Sciatic nerve (tissue), 2 donors: ENCODE results near the gene IGFBP2. TPM values are rescaled to one million over a fixed set of nuclear protein-coding genes. Genes with fewer than 3 reads are reported as not detected.
"Not testable (repeated sequence)": the region's sequence is repeated elsewhere in the genome, so short reads cannot be mapped to it uniquely, and the experiment has no call there.

Experiments
- ATAC-seq: fragments of 200-7000 bp; cut with Tn5 transposase; one replicate; pipeline ENCODE4 v1.9.1; 2020; ENCODE audit warnings: mild to moderate bottlenecking, moderate library complexity
- DNase-seq: peaks from one replicate; pipeline ENCODE4 v3.0.0-alpha.2; 2020; ENCODE audit warnings: low spot score
- intact Hi-C: fragments of 100-400 bp; cut with DNase I; formaldehyde crosslinking; loops from one replicate; pipeline ENCODE4 v1.14.2; 2022
- total RNA-seq: library from RNA; stranded (reverse); fragmentation: NEBNext Ultra II Directional; extraction: Animal tissue kit (Norgen Biotek cat#: 25700); gene quantifications from one replicate; pipeline ENCODE4 v1.2.1, GENCODE V29; 2021
- donor health status: DM: no; HTN: no; CAD: no.
- donor health status: DM: no; HTN: no; CAD: no.

Gene IGFBP2, protein sequence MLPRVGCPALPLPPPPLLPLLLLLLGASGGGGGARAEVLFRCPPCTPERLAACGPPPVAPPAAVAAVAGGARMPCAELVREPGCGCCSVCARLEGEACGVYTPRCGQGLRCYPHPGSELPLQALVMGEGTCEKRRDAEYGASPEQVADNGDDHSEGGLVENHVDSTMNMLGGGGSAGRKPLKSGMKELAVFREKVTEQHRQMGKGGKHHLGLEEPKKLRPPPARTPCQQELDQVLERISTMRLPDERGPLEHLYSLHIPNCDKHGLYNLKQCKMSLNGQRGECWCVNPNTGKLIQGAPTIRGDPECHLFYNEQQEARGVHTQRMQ
- total RNA-seq = 40.2 TPM

GRCh38 chr2:216632952-216633615 is at the start of gene IGFBP2:
Gene IGFBP2 (plus strand): TSS chr2:216633420. CDS start chr2:216633524, 104 bp downstream.
- intact Hi-C loops = no loop called here
- peak; percentile 63 for DNase-seq
- peak; percentile 33 for ATAC-seq

- ATAC-seq = no peak
- intact Hi-C loops = no loop called here
- no peak for DNase-seq
These were observed 49.6 kb upstream of the IGFBP2 start for GRCh38 chr2:216583606-216584005.

DNA sequence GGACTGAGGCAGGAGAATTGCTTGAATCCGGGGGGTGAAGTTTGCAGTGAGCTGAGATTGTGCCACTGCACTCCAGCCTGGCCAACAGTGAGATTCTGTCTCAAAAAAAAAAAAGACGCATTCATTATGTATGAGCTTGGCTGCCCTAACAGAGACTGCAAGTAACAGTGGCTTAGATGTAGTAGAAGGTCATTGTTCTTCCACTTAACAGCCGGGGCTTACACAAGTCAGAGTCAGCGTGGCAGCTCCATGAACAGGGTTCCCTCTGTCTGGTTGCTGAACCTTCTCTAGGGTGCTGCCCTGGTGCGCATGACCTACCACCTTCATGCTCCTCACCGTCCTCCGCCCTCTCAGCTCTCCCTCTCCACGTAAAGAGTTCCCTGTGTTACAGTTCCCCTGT is 49.1 kb upstream of the IGFBP2 start:
- peak; percentile 76 for ATAC-seq
- intact Hi-C loops = no loop called here
- DNase-seq = no peak

DNA sequence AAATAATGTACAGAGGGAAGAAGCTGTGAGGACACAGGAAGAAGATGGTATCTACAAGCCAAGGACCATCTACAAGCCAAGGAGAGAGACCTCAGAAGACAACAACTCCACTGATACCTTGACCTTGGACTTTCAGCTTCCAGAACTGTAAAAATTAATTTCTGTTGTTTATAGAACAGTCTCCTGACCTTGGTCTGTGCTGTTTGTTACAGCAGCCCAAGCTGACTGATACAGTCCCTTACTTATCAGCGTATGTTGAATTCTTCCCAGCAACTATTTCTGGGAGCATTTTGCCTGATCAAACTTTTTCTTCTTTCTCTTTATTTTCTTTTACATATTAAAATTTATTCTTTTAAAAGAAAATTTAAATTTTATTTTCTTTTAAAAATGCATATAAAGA is 47.8 kb upstream of the IGFBP2 start:
- no peak for DNase-seq
- no peak for ATAC-seq
- intact Hi-C loops = no loop called here

- intact Hi-C loops = no loop called here
- DNase-seq (no peak), ATAC-seq (no peak)
These were observed 44.1 kb upstream of the IGFBP2 start for GRCh38 chr2:216588861-216589710.

DNA sequence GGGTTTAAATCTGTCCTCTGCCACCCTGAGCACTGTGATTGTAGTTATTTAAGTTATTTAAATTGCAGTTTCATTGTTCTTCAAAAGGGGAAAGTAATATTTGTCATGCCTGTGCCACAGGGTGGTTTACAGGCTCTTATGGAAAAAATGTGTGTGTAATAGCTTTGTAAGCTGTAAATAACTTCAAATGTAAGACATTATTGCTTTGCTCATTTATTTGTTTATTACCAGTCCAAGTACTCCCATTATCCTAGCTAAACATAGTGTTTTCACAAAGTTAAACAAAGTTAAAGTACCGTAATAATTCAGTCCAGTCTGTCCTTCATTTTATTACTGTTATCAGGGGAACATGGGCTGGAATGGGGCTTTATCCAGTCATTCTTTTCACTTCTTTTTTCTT is 43.4 kb upstream of the IGFBP2 start:
- intact Hi-C loops = no loop called here
- DNase-seq (no peak), ATAC-seq (no peak)

DNA sequence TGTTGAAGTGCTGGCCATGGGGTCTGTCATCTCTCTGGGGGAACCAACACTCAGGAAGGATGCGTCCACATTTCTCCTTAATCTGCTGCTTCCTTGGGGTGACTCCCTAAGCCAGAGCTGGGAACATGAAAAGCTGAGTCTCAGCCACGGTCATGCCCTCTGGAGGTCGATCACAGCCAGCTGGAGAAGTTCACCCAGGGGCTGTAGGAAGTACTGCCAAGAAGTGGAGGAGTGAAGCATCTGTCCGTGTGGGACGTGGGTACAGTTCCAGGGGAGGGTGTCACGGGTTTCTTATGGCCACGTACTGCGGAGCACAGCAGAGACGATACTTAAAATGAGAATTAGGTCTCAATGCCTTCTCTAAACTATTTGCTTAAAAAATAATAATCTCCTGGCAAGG is 42.4 kb upstream of the IGFBP2 start:
- peak; percentile 79 for ATAC-seq
- intact Hi-C loops = no loop called here
- no peak for DNase-seq

DNA sequence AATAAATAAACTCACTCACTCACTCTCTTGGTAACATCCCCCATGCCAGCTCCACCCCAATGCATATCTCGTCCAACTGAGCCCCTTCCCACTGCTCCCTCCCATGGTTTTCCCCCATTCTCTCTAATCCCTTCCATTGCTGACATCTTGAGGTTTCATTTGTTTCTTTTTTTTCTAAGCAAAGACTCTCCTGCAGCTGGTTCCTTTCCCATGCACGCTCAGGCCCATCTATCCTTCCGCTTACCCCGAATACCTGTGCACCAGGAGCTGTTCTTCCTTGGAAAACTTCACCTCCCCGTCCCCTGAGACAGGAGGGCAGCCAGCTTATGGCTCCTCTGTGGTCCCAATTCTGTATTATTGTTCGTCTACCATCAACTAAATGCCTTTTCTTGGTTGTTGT is 41.7 kb upstream of the IGFBP2 start:
- intact Hi-C loops = no loop called here
- DNase-seq (no peak), ATAC-seq (no peak)

- DNase-seq = no peak
- intact Hi-C loops = no loop called here
- ATAC-seq = no peak
These were observed 39.1 kb upstream of the IGFBP2 start for GRCh38 chr2:216594081-216594480.

- intact Hi-C loops = no loop called here
- no peak for DNase-seq
- peak; percentile 62 for ATAC-seq
These were observed 36.8 kb upstream of the IGFBP2 start for GRCh38 chr2:216596236-216596979.

GRCh38 chr2:216596980-216597509 is 36.2 kb upstream of the IGFBP2 start:
- ATAC-seq (peak; percentile 41), DNase-seq (no peak)
- intact Hi-C loops = no loop called here

GRCh38 chr2:216597825-216598224 is 35.4 kb upstream of the IGFBP2 start:
- DNase-seq, intact Hi-C loops: not testable (repeated sequence)
- peak; percentile 42 for ATAC-seq

DNA sequence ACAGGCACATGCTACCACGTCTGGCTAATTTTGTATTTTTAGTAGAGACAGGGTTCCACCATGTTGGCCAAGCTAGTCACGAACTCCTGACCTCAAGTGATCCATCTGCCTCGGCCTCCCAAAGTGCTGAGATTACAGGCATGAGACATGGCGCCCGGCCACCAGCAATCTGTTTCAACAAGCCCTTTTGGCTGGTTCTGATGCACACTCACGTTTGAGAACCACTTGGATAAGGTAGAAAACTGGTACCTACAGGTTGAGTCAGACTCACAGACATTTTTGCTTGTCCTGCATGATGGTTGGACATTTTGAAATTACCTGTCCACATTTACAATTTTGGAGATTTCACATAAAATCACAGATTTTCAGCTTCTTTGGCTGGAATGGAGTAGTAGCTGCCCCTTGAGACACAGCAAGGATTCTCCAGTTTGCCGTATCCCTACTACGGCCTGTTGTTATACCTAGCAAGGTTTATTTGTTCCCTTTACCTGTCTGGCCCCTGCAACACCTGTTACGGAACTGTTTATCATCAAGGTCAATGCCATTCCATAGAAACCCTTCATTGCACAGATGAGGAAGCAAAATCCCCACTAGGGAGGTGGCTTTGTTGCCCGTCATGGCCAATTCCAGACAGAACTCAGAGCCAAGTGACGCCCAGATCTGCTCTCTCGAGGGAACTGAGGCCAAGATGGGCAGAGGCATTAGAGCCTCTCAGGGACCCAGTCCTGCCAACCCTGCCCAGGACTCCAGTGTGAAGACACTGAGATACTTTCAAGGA is 31.4 kb upstream of the IGFBP2 start:
- intact Hi-C loops = no loop called here
- ATAC-seq = no peak
- DNase-seq = no peak

DNA sequence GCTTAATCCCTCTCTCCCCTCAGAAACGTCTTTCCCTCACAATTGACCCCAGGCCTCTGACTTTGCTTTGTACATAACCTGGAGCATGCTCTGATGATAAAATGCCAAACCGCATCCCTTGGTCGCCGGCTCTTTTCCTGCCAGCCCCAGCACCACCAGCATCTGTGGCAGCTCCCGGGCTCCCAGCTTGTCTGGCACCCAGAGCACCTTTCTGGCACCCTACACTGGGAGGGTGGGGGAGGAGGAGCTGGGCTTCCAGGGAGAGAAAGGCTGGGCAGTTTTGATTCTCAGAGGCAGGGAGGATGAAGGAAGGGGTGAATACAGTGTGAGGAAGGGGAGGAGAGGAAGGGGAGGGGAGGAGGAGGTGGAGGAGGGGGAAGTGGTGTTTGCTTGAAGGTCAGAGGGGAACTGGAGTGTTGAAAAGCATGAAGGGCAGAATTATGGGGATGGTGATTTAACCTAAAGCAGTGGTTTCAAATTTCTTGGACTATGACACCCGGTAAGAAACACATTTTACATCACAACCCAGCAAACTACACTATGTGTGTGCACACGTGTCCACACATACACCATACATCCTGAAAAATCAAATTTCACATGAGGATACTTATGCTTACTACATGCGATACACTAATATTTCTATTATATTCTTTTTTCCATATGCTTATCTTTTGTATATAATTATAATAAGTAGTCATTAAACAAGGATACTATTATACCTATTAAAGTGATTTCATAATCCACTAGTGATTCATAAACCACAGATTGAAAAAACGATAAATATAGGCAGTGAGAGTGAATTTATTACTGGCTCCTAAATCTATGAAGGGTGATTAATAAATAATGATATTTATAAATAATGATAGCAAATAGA is 30.0 kb upstream of the IGFBP2 start:
- no peak for DNase-seq
- no peak for ATAC-seq
- intact Hi-C loops = no loop called here

- DNase-seq (no peak), ATAC-seq (no peak)
- intact Hi-C loops = no loop called here
These were observed 29.4 kb upstream of the IGFBP2 start for GRCh38 chr2:216603884-216604245.

DNA sequence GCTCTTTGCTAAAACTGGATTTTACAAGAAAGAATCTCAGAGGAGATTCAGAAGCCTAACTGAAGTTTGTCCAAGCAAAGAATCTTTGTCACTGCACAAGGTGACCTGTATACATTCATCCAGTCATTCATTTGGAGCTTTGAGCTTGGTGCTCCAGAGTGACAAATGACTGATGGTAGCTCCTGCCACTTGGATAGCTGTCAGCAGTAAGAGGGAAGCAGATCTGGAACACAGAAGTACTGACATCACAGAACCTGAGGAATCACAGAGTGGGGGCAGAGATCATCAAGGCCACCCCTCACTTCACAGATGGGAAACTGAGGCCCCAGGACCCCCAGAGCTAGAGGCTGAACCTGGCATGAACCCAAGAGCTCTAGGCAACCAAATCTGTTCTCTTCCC is 28.8 kb upstream of the IGFBP2 start:
- no peak for ATAC-seq
- intact Hi-C loops = no loop called here
- no peak for DNase-seq

DNA sequence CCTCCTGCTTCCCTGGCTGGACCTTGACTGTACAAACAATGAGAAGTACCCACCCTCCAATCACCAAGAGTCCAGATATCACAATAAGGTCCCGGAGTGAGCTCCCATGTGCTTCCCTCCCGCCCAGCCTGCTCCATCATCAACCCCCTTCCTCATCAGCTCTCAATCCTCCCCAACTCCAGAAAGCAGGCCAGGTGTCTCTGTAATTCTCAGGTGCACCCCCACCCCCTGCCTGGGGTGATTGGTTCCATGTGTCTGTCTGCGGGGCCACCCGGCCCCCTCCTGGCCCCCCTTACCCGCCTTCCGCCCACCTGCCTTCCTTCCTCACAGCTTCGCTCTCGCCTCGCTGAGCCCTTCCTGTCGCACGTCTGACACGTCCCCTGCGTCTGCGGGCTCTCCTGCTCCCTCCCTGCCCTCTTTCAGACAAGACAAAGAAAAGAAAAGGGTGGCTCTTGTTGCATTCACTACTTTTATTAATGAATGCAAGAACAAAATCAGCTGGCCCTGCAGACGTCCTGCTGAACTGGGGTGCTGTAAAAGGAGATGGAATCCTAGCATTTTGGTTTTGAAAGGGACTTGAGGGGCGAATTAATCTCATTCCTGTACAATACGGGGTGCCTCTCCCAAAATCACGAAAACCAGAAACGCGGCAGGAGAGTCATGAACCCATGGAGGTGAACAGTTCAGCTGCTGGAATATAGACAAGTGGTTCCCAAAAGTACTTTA is 26.5 kb upstream of the IGFBP2 start:
- DNase-seq = no peak
- no peak for ATAC-seq
- intact Hi-C loops = no loop called here
